HepG2 (cell line): ENCODE results near the gene SSBP4. TPM values are rescaled to one million over a fixed set of nuclear protein-coding genes. Genes with fewer than 3 reads are reported as not detected.
A peak's percentile ranks its signal among the peaks of the same experiment; 100 is the strongest.

ENCODE experiments used
- CBX1 ChIP-seq: IDR thresholded peaks from one replicate; pipeline ENCODE4 v1.6.1; 2016; ENCODE audit warnings: antibody characterized with exemption, low read depth
- MATR3 ChIP-seq: sonication (generic); formaldehyde crosslinking; IDR thresholded peaks from 2 replicates; pipeline ENCODE4 v1.4.0; 2020; ENCODE audit warnings: missing genetic modification reagents
- NCOA2 ChIP-seq: sonication (generic); formaldehyde crosslinking; IDR thresholded peaks from 2 replicates; pipeline ENCODE4 v1.8.0; 2022; ENCODE audit warnings: inconsistent platforms
- NFE2L2 ChIP-seq: fragments of 150-350 bp; IDR thresholded peaks from 2 replicates; pipeline ENCODE4 v1.6.1; 2014; ENCODE audit warnings: low read length
- PCBP1 ChIP-seq: fragments of 200-400 bp; formaldehyde crosslinking; IDR thresholded peaks from 2 replicates; pipeline ENCODE4 v1.6.1; 2017; ENCODE audit warnings: mild to moderate bottlenecking, low read depth, low read length, borderline replicate concordance
- RBFOX2 ChIP-seq: fragments of 200-400 bp; formaldehyde crosslinking; IDR thresholded peaks from 2 replicates; pipeline ENCODE4 v1.6.1; 2017; ENCODE audit warnings: low read depth, mild to moderate bottlenecking, low read length
- SATB2 ChIP-seq: sonication (generic); formaldehyde crosslinking; IDR thresholded peaks from 2 replicates; pipeline ENCODE4 v1.5.0; 2020; ENCODE audit warnings: missing genetic modification reagents
- THAP8 ChIP-seq: sonication (generic); formaldehyde crosslinking; IDR thresholded peaks from 2 replicates; pipeline ENCODE4 v1.5.1; 2020; ENCODE audit warnings: missing genetic modification reagents, mild to moderate bottlenecking, borderline replicate concordance
- TRAFD1 ChIP-seq: sonication (generic); formaldehyde crosslinking; IDR thresholded peaks from 2 replicates; pipeline ENCODE4 v1.5.1; 2020; ENCODE audit warnings: missing genetic modification reagents, mild to moderate bottlenecking, borderline replicate concordance
- ZFY ChIP-seq: sonication (generic); formaldehyde crosslinking; IDR thresholded peaks from 2 replicates; pipeline ENCODE4 v1.4.0; 2020; ENCODE audit warnings: missing genetic modification reagents
- ZNF20 ChIP-seq: sonication (generic); formaldehyde crosslinking; IDR thresholded peaks from 2 replicates; pipeline ENCODE4 v1.4.0; 2020; ENCODE audit warnings: mild to moderate bottlenecking, moderate library complexity, missing genetic modification reagents
- ZNF407 ChIP-seq: sonication (generic); formaldehyde crosslinking; IDR thresholded peaks from one replicate; pipeline ENCODE4 v1.5.1; 2020; ENCODE audit warnings: mild to moderate bottlenecking, missing genetic modification reagents; ENCODE audit errors: not compliant biosample characterization
- ZNF430 ChIP-seq: sonication (generic); formaldehyde crosslinking; IDR thresholded peaks from 2 replicates; pipeline ENCODE4 v1.9.0; 2021; ENCODE audit warnings: mild to moderate bottlenecking, missing genetic modification reagents
- ZNF451 ChIP-seq: sonication (generic); formaldehyde crosslinking; IDR thresholded peaks from 2 replicates; pipeline ENCODE4 v1.5.0; 2020; ENCODE audit warnings: mild to moderate bottlenecking, missing genetic modification reagents
- ZNF710 ChIP-seq: sonication (generic); formaldehyde crosslinking; IDR thresholded peaks from 2 replicates; pipeline ENCODE4 v1.5.0; 2020; ENCODE audit warnings: mild to moderate bottlenecking, missing genetic modification reagents, borderline replicate concordance
- polyA plus RNA-seq, 8 experiments: library from polyadenylated mRNA; depleted of rRNA in 3 of 8; stranded (reverse) in 7 of 8; unstranded in 1 of 8; fragments of >200 nt; fragmentation: Illumina TruSeq in 4 of 8; extraction: Trizol in 4 of 8; gene quantifications; 2 replicates each; pipeline versions ENCODE4 v1.2.1 to v1.2.3, GENCODE V29; 2011 to 2016; ENCODE audit warnings: low read depth in 4 of 8, missing spikeins in 1 of 8, mixed read lengths in 1 of 8; ENCODE audit not compliant: insufficient read depth in 1 of 8
- total RNA-seq, 5 experiments: library from RNA; depleted of rRNA; stranded (reverse); fragments of >200 nt; fragmentation: Illumina TruSeq; extraction: Trizol; gene quantifications; 2 replicates each; pipeline ENCODE4 v1.2.3, GENCODE V29; 2016; ENCODE audit warnings: low read depth in 1 of 5

The SSBP4 gene
- total and polyA plus RNA-seq, 2 of the 13 experiments (the other 11 are each of a cell fraction or from before 2014, with no cell fraction given), result 20.8 to 39.5 TPM

GRCh38 chr19:18417250-18418028 is 1.8 kb upstream of the SSBP4 start (continued):
- TF ChIP-seq RBFOX2 (peak; percentile 66), CBX1 (peak; percentile 32), PCBP1 (0 out of 2 replicates have a peak, but pooled peaks have one; percentile 29), ZFY (CRISPR knock-in tag) (peak; percentile 58), TRAFD1 (CRISPR knock-in tag) (no peak), THAP8 (CRISPR knock-in tag) (0 out of 2 replicates have a peak, but pooled peaks have one; percentile 69), MATR3 (CRISPR knock-in tag) (no peak), ZNF430 (CRISPR knock-in tag) (peak; percentile 80; the same call in 1 of the 2 replicates), SATB2 (CRISPR knock-in tag) (0 out of 2 replicates have a peak, but pooled peaks have one; percentile 35), ZNF407 (CRISPR knock-in tag) (no peak), ZNF451 (CRISPR knock-in tag) (peak; percentile 63; the same call in 1 of the 2 replicates), NCOA2 (peak; percentile 12; the same call in 1 of the 2 replicates), ZNF20 (0 out of 2 replicates have a peak, but pooled peaks have one; percentile 53), NFE2L2 (no peak), ZNF710 (CRISPR knock-in tag) (no peak)
